Thyroid gland (tissue), 4 donors: ENCODE results near the gene PTPRR. TPM values are rescaled to one million over a fixed set of nuclear protein-coding genes. Genes with fewer than 3 reads are reported as not detected.

Experiments
- DNase-seq, 2 donors: peaks; one replicate each; pipeline ENCODE4 v3.0.0-alpha.2; 2019
- H3K27ac ChIP-seq, 3 donors: fragments of 200-600 bp; sonication (generic); 1 replicate in 2 of 3; 2 replicates in 1 of 3; pipeline ENCODE4 v1.5.1; 2016 to 2019; ENCODE audit warnings: mild to moderate bottlenecking in 1 of 3, moderate library complexity in 1 of 3
- H3K27me3 ChIP-seq: fragments of 200-600 bp; sonication (generic); one replicate; pipeline ENCODE4 v1.5.1; 2019
- H3K36me3 ChIP-seq, 2 donors: fragments of 200-600 bp; sonication (generic); one replicate each; pipeline ENCODE4 v1.5.1; 2016 to 2019
- H3K4me1 ChIP-seq, 2 donors: fragments of 200-600 bp; sonication (generic); one replicate each; pipeline ENCODE4 v1.5.1; 2017 to 2019
- H3K4me3 ChIP-seq, 3 donors: fragments of 200-600 bp; sonication (generic); replicated peaks in 1 of 3; 1 replicate in 2 of 3; 2 replicates in 1 of 3; pipeline ENCODE4 v1.5.1; 2016; ENCODE audit warnings: mild to moderate bottlenecking in 1 of 3
- H3K9me3 ChIP-seq: fragments of 200-600 bp; sonication (generic); one replicate; pipeline ENCODE4 v1.5.1; 2017
- CTCF ChIP-seq, 6 experiments: fragments of 200-600 bp in 3 of 6; fragments of 450-650 bp in 3 of 6; sonication (generic) in 3 of 6; IDR thresholded peaks; one replicate each; pipeline ENCODE4 v1.5.1; 2016 to 2019; ENCODE audit warnings: antibody characterized with exemption in 6 of 6, mild to moderate bottlenecking in 2 of 6, inconsistent platforms in 1 of 6, moderate library complexity in 1 of 6
- POLR2A ChIP-seq, 2 donors: fragments of 450-650 bp; IDR thresholded peaks; one replicate each; pipeline ENCODE4 v1.6.1; 2017; ENCODE audit warnings: antibody characterized with exemption in 2 of 2, mild to moderate bottlenecking in 2 of 2, moderate library complexity in 1 of 2
- WGBS, 2 donors: methylation state at CpG; one replicate each; pipeline ENCODE4 v1.1.5; 2017; 5-methylcytosine and 5-hydroxymethylcytosine counted together
- intact Hi-C: fragments of 100-400 bp; cut with DNase I; formaldehyde crosslinking; loops from one replicate; pipeline ENCODE4 v1.15.1; 2023
- total RNA-seq, 4 donors: library from RNA; depleted of rRNA; stranded (reverse); fragments of >200 nt; gene quantifications; one replicate each; pipeline ENCODE4 v1.2.3, GENCODE V29; 2016

PTPRR gene
- total RNA-seq, 4 donors from 2014 or later: 0.39 to 0.94 (median 0.67) TPM; not detected in 1

GRCh38 chr12:70657616-70658286 is 262.8 kb downstream of the PTPRR start:
- H3K4me1 ChIP-seq: no peaks in the 10 kb centered on the region
- no peaks in the 10 kb centered on the region for H3K9me3 ChIP-seq
- intact Hi-C loops: no loop called here
- TF ChIP-seq CTCF (IDR thresholded peaks at IDR 0.05): no peak
- no peak for TF ChIP-seq POLR2A (IDR thresholded peaks at IDR 0.05)
- no peaks in the 10 kb centered on the region for H3K36me3 ChIP-seq
- H3K4me3 ChIP-seq: no peak overlapping the region
- 82 to 84% methylated on average over 4 of the region's 4 CpGs for WGBS, 2 donors
- DNase-seq: no peak
- no peaks in the 10 kb centered on the region for H3K27me3 ChIP-seq
- H3K27ac ChIP-seq: no peak overlapping the region

- no peak for DNase-seq
- intact Hi-C loops: no loop called here
- no peak overlapping the region for H3K4me3 ChIP-seq
- H3K27ac ChIP-seq: no peak overlapping the region
- TF ChIP-seq POLR2A (IDR thresholded peaks at IDR 0.05) (no peak), CTCF (IDR thresholded peaks at IDR 0.05) (no peak)
- H3K4me1 ChIP-seq: no peaks in the 10 kb centered on the region
- no peaks in the 10 kb centered on the region for H3K9me3 ChIP-seq
- WGBS, 2 donors: 97 to 100% methylated on average over 1 of the region's 1 CpG
- H3K36me3 ChIP-seq: no peaks in the 10 kb centered on the region
- H3K27me3 ChIP-seq: no peaks in the 10 kb centered on the region
These were observed 268.1 kb downstream of the PTPRR start for GRCh38 chr12:70652451-70652850.

GRCh38 chr12:70648831-70649230 is 271.7 kb downstream of the PTPRR start:
- TF ChIP-seq CTCF (IDR thresholded peaks at IDR 0.05) (no peak), POLR2A (IDR thresholded peaks at IDR 0.05) (no peak)
- 57 to 67% methylated on average over 2 of the region's 2 CpGs for WGBS, 2 donors
- Histone ChIP-seq H3K9me3 (no peaks in the 10 kb centered on the region), H3K27ac (peak overlapping the region in 1 of 3 donors; percentile 6), H3K4me1 (no peaks in the 10 kb centered on the region), H3K36me3 (no peaks in the 10 kb centered on the region), H3K4me3 (no peak overlapping the region), H3K27me3 (no peaks in the 10 kb centered on the region)
- no peak for DNase-seq
- intact Hi-C loops: no loop called here

- WGBS, 2 donors: 88 to 91% methylated on average over 2 of the region's 2 CpGs
- no peak for TF ChIP-seq CTCF (IDR thresholded peaks at IDR 0.05)
- no peak for TF ChIP-seq POLR2A (IDR thresholded peaks at IDR 0.05)
- Histone ChIP-seq H3K36me3 (no peaks in the 10 kb centered on the region), H3K4me3 (no peak overlapping the region), H3K27me3 (no peaks in the 10 kb centered on the region), H3K4me1 (no peaks in the 10 kb centered on the region), H3K27ac (peak overlapping the region in 1 of 3 donors; percentile 6), H3K9me3 (no peaks in the 10 kb centered on the region)
- DNase-seq: no peak
- intact Hi-C loops: no loop called here
These were observed 272.3 kb downstream of the PTPRR start for GRCh38 chr12:70648191-70648590.

GRCh38 chr12:70646850-70647249 is 273.7 kb downstream of the PTPRR start:
- TF ChIP-seq POLR2A (IDR thresholded peaks at IDR 0.05) (no peak), CTCF (IDR thresholded peaks at IDR 0.05) (no peak)
- H3K36me3 ChIP-seq: no peaks in the 10 kb centered on the region
- no peaks in the 10 kb centered on the region for H3K9me3 ChIP-seq
- WGBS, 2 donors: 67 to 77% methylated on average over 1 of the region's 1 CpG
- no peaks in the 10 kb centered on the region for H3K27me3 ChIP-seq
- no peak overlapping the region for H3K27ac ChIP-seq
- DNase-seq: no peak
- intact Hi-C loops: no loop called here
- no peak overlapping the region for H3K4me3 ChIP-seq
- H3K4me1 ChIP-seq: no peaks in the 10 kb centered on the region
